GM21529 (cell line): ENCODE results near the gene FKBP6.
"Not testable (repeated sequence)": the region's sequence is repeated elsewhere in the genome, so short reads cannot be mapped to it uniquely, and the experiment has no call there.

Experiments
- ATAC-seq: cut with Tn5 transposase; IDR thresholded peaks from one replicate; pipeline ENCODE4 v1.9.1; 2021; ENCODE audit not compliant: unreplicated experiment

Gene FKBP6

GRCh38 chr7:73323434-73324080 lies 4.4 kb upstream of the FKBP6 start:
- ATAC-seq, result not testable (repeated sequence)

GRCh38 chr7:73324081-73324845 lies 3.7 kb upstream of the FKBP6 start:
- ATAC-seq, result not testable (repeated sequence)

GRCh38 chr7:73325424-73325823 lies 2.5 kb upstream of the FKBP6 start:
- not testable (repeated sequence) for ATAC-seq

DNA sequence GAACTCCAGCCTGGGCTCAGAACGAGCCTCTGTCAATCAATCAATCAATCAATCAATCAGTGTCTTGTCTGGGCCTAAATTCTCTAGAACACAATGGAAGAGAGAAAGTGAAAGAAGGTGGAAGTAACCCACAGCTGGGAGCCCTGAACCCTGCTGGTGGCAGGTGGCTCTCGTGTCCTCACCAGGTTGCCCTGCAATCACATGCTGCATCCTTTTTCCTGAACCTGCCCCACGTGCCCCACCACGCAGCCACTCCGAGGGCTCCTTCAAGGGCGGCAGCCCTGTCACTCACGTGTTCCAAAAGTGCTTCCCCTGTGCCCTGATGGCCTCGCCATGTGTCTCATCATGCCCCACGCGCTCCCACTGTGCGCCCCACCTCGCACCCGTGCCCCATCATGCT lies 512 bp upstream of the FKBP6 start:
- ATAC-seq, result not testable (repeated sequence)

DNA sequence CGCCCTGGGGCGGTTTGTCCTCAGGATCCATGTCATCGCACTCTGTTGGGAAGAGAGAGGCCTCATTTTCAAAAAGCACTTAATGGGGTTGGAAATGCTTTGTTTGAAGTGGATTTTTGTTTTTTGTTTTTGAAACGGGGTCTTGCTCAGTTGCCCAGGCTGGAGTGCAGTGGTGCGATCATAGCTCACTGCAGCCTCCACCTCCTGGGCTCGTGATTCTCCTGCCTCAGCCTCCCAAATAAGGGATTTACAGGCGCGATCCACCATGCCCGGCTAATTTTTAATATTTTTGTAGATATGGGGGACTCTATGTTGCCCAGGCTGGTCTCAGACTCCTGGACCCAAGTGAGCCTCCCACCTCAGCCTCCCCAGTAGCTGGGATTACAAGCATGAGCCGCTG lies 735 bp downstream of the FKBP6 start:
- no peak for ATAC-seq

DNA sequence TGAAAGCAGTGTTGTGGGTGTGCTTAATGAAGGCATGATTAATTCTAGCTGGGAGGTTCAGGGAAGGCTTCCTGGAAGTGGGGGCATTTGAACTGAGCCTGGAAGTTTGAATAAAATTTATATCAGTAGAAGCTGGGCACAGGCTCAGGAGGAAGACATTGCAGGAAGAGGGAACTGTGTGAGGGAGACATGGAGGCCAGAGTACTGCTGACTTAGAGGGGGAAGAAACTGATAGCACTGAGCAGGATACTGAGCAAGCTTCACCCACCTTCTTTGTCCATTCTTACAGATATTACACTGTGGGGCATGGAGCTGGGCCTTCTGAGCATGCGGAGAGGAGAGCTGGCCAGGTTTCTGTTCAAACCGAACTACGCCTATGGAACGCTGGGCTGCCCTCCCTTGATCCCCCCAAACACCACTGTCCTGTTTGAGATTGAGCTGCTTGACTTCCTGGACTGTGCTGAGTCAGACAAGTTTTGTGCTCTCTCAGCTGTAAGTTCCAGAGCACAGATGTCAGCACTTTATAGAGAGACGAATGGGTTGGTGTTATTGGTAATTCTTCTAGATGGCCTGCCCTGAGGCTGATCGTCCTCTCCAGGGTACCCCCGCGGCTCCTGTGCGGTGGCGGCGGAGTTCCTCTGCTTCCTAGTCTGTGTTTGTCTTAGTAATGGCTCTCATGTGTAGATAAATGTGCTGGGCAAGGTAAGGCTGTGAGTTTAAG lies 2.1 kb downstream of the FKBP6 start:
- ATAC-seq, result no peak

DNA sequence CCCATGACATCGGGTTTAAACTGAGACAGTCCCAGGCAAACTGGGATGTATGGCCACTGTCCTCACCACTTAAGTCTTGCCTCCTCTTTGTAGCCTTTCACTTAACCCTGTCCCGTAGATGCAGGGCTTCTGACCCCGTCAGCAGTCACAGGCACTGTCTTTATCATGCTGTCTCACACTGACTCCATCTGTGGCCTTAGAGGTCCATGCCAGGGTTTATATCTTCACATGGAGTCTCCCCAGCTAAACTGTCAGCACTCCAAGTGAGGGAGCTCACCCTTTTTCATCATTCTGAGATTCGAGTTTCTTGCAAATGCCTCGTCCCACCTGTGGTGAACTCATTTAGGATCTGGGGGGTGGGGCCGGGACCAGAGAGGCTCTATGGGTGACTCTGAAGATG lies 2.8 kb downstream of the FKBP6 start:
- ATAC-seq, result no peak

DNA sequence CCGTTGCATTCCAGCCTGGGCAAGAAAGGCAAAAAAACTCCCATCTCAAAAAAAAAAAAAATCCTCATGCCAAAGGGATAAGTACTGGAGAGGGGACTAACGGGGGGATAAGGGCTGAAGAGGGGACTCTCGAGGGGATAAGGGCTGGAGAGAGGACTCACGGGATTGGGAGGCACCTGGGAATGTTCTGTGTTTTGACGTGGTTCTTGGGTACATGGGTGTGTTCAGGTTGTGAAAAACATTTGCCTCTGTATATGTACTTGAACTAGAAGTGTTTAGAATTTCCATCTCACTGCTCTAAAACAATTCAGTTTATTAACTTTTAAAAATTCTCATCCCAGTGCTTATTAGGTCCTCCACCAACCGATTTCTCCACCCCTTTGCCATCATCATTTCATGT lies 4.5 kb downstream of the FKBP6 start:
- no peak for ATAC-seq

GRCh38 chr7:73338321-73338720 lies 10.4 kb downstream of the FKBP6 start:
- no peak for ATAC-seq

- no peak for ATAC-seq
These were observed 12.6 kb downstream of the FKBP6 start for GRCh38 chr7:73340514-73340913.

- ATAC-seq, result no peak
These were observed 13.9 kb downstream of the FKBP6 start for GRCh38 chr7:73341877-73342276.

DNA sequence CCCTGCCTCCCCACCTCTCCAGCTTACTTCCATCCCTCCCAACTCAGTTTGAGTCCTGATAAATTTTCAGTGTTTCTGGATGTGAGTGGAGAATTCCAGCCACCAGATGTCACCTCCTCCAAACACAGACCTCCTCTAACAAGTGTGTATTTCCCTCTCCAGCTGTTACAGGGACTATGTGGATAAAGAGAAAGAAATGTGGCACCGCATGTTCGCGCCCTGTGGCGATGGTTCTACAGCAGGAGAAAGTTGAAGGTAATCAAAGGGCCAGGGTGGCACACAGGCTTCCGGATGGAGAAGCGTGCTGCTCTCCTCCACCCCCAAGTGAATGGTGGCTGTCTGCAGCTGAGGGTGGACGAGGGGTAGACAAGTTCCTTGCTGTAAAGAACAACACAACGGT lies 14.7 kb downstream of the FKBP6 start:
- no peak for ATAC-seq

- ATAC-seq, result no peak
These were observed 15.9 kb downstream of the FKBP6 start for GRCh38 chr7:73343671-73344380.

- no peak for ATAC-seq
These were observed 17.6 kb downstream of the FKBP6 start for GRCh38 chr7:73345538-73345937.

- ATAC-seq, result no peak
These were observed 18.0 kb downstream of the FKBP6 start for GRCh38 chr7:73345951-73346350.

- ATAC-seq, result no peak
These were observed 21.8 kb downstream of the FKBP6 start for GRCh38 chr7:73349763-73350162.

- no peak for ATAC-seq
These were observed 22.5 kb downstream of the FKBP6 start for GRCh38 chr7:73350306-73351068.

- no peak for ATAC-seq
These were observed 23.6 kb downstream of the FKBP6 start for GRCh38 chr7:73351447-73352167.

GRCh38 chr7:73352784-73353183 lies 24.8 kb downstream of the FKBP6 start:
- no peak for ATAC-seq

- ATAC-seq, result no peak
These were observed 25.3 kb downstream of the FKBP6 start for GRCh38 chr7:73353243-73353642.
